Thoracic aorta (tissue), 2 donors: ENCODE results near the gene TRAPPC12. TPM values are rescaled to one million over a fixed set of nuclear protein-coding genes. Genes with fewer than 3 reads are reported as not detected.
"Not testable (repeated sequence)": the region's sequence is repeated elsewhere in the genome, so short reads cannot be mapped to it uniquely, and the experiment has no call there.

ENCODE experiments used
- ATAC-seq: fragments of 150-250 bp; one replicate; pipeline ENCODE4 v1.8.0; 2017; ENCODE audit warnings: low read depth; ENCODE audit not compliant: insufficient number of reproducible peaks, low FRiP score
- DNase-seq: peaks from one replicate; pipeline ENCODE4 v3.0.0-alpha.2; 2020; ENCODE audit warnings: low spot score
- H3K27ac ChIP-seq, 2 donors: fragments of 200-600 bp; sonication (generic); 1 replicate in 1 of 2; 2 replicates in 1 of 2; pipeline ENCODE4 v1.5.1; 2016; ENCODE audit warnings: mild to moderate bottlenecking in 2 of 2, moderate library complexity in 2 of 2
- H3K27me3 ChIP-seq: fragments of 200-600 bp; sonication (generic); replicated peaks from 2 replicates; pipeline ENCODE4 v1.6.0; 2016; ENCODE audit warnings: mild to moderate bottlenecking; ENCODE audit not compliant: insufficient read depth
- H3K36me3 ChIP-seq: fragments of 200-600 bp; sonication (generic); one replicate; pipeline ENCODE4 v1.5.1; 2016
- H3K4me1 ChIP-seq, 2 donors: fragments of 200-600 bp; sonication (generic); 1 replicate in 1 of 2; 2 replicates in 1 of 2; pipeline versions ENCODE4 v1.5.1 to v1.6.0; 2016; ENCODE audit warnings: low read depth in 2 of 2, mild to moderate bottlenecking in 1 of 2; ENCODE audit not compliant: control insufficient read depth in 1 of 2
- H3K4me3 ChIP-seq: fragments of 200-600 bp; sonication (generic); 2 replicates; pipeline ENCODE4 v1.5.1; 2016; ENCODE audit warnings: mild to moderate bottlenecking
- H3K9me3 ChIP-seq: fragments of 200-600 bp; sonication (generic); 2 replicates; pipeline ENCODE4 v1.5.1; 2016
- total RNA-seq, 2 donors: library from RNA; depleted of rRNA; stranded (reverse); fragments of >200 nt; gene quantifications; one replicate each; pipeline versions ENCODE4 v1.1.0 to v1.2.3, GENCODE V29; 2016
- TF ChIP-seq, protein P1 (sequence below): fragments of 200-600 bp; sonication (generic); IDR thresholded peaks from one replicate; pipeline ENCODE4 v1.5.1; 2019; ENCODE audit warnings: antibody characterized with exemption

The TRAPPC12 gene
- total RNA-seq, 2 donors from 2014 or later, result 121 to 180 TPM

DNA sequence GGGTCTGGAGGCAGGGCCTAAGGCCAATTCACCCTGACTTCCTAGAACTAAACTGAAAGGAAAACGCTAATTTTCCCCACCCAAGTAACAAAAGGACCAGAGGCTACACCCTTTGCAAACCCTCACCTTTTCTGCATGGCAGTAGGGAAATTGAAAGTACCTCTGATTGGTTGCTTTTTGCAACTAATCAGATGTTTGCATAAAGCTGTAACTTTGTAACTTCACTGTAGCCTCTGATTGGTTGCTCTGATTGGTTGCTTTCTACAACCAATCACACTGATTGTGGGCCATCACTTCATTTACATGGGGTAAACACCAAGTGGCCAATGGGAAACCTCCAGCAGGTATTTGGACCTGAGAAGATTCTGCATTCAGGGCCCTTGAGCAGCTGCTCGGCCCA lies 22.7 kb upstream of the TRAPPC12 start:
- no peak overlapping the region for H3K4me3 ChIP-seq
- ATAC-seq (no peak), DNase-seq (no peak)
- H3K27ac ChIP-seq, result no peak overlapping the region
- peaks cover 3% of the 10 kb centered on the region for H3K36me3 ChIP-seq
- no peaks in the 10 kb centered on the region for H3K4me1 ChIP-seq
- H3K27me3 ChIP-seq, result no peaks in the 10 kb centered on the region
- no peaks in the 10 kb centered on the region for H3K9me3 ChIP-seq
- TF ChIP-seq, protein P1, sequence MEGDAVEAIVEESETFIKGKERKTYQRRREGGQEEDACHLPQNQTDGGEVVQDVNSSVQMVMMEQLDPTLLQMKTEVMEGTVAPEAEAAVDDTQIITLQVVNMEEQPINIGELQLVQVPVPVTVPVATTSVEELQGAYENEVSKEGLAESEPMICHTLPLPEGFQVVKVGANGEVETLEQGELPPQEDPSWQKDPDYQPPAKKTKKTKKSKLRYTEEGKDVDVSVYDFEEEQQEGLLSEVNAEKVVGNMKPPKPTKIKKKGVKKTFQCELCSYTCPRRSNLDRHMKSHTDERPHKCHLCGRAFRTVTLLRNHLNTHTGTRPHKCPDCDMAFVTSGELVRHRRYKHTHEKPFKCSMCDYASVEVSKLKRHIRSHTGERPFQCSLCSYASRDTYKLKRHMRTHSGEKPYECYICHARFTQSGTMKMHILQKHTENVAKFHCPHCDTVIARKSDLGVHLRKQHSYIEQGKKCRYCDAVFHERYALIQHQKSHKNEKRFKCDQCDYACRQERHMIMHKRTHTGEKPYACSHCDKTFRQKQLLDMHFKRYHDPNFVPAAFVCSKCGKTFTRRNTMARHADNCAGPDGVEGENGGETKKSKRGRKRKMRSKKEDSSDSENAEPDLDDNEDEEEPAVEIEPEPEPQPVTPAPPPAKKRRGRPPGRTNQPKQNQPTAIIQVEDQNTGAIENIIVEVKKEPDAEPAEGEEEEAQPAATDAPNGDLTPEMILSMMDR, result no peak

DNA sequence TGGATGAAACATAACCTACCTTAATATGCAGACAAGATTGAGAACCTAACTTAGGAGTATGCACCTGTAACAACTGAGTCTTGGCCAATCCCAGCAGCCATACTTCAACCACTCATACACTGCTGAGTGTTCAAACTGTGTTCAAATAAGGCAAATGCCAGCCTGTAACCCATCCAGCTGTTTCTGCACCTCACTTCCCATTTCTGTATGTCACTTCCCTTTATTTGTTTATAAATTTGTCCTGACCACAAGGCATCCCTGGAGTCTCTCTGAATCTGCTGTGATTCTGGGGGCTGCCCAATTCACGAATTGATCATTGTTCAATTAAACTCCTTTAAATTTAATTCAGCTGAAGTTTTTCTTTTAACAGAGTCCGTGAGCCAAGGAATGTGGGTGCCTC lies 22.0 kb upstream of the TRAPPC12 start:
- H3K27me3 ChIP-seq, DNase-seq, H3K9me3 ChIP-seq, H3K4me3 ChIP-seq, H3K27ac ChIP-seq, H3K4me1 ChIP-seq, ATAC-seq, H3K36me3 ChIP-seq: not testable (repeated sequence)

DNA sequence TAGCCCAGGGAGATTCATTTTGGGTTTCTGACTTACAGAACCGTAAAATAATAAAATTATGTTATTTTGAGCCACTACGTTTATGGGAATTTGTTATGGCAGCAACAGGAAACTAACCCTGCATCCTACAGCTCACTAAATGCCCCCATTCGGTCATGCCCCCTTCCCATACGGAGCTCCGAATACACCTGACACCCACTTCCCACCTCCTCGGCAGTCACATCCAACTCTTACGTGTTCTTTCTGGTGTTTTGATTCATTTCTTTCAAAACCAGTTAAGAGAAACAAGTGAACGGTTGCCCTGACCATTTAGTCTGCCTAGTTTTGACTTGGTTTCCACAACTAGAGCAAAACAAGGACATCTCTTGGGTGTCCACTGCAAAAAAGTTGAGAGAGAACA lies 21.6 kb upstream of the TRAPPC12 start:
- H3K9me3 ChIP-seq, result no peaks in the 10 kb centered on the region
- ATAC-seq, result no peak
- no peaks in the 10 kb centered on the region for H3K27me3 ChIP-seq
- DNase-seq, result no peak
- no peaks in the 10 kb centered on the region for H3K4me1 ChIP-seq
- H3K4me3 ChIP-seq, result no peak overlapping the region
- H3K36me3 ChIP-seq, result peaks cover 3% of the 10 kb centered on the region
- TF ChIP-seq, protein P1, result no peak
- H3K27ac ChIP-seq, result no peak overlapping the region

DNA sequence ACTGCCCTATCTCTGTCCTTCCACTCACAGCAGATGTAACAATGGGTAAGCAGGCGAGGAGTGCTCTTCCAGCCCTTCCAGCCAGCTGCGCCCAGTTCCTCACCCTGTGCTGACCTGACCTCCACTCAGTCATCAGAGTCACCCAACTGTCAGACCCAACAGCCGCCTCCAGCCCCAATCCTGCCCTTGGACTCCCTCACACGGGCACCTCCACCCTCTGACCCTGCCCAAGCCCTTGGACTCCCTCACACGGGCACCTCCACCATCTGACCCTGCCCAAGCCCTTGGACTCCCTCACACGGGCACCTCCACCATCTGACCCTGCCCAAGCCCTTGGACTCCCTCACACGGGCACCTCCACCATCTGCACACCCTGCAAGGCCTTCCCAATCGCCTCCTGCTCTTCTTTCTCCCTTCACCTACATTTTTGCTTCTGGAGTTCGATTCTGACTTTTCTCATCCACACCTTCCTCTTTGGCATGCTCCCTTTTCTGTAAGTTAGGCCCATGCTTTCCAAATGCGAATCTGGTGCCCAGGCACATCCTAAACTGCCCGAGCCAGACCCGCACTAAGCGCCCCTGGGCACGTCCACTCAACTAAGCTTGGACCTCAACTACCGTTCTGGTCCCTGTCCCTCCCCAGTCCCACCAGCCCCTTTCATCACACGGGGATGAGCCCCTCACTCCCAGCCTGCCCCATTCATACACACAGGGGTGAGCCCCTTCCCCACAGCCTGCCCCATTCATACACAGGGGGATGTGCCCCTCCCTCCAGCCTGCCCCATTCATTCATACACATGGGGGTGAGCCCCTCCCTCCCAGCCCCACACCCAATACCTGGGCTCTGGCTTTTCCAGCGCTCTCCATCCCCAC lies 17.7 kb upstream of the TRAPPC12 start:
- H3K9me3 ChIP-seq, result no peaks in the 10 kb centered on the region
- DNase-seq, result no peak
- TF ChIP-seq, protein P1, result no peak
- no peak overlapping the region for H3K27ac ChIP-seq
- no peaks in the 10 kb centered on the region for H3K36me3 ChIP-seq
- no peaks in the 10 kb centered on the region for H3K4me1 ChIP-seq
- no peaks in the 10 kb centered on the region for H3K27me3 ChIP-seq
- H3K4me3 ChIP-seq, result no peak overlapping the region
- ATAC-seq, result no peak

DNA sequence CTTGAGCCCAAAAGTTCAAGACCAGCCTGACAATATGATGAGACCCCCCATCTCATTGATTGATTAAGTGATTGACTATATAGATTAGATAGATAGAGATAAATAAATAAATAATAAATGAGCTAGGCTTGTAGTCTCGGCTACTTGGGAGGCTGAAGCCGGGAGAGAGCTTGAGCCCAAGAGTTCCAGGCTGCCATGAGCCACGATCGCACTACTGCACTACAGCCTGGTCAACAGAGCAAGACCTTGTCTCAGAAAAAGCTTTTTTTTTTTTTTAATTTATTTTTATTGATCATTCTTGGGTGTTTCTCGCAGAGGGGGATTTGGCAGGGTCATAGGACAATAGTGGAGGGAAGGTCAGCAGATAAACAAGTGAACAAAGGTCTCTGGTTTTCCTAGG lies 14.3 kb upstream of the TRAPPC12 start:
- no peak overlapping the region for H3K4me3 ChIP-seq
- no peak for ATAC-seq

More for the DNA sequence above, 14.3 kb upstream of the TRAPPC12 start:
- no peaks in the 10 kb centered on the region for H3K36me3 ChIP-seq
- no peak overlapping the region for H3K27ac ChIP-seq
- H3K27me3 ChIP-seq, result no peaks in the 10 kb centered on the region
- no peaks in the 10 kb centered on the region for H3K9me3 ChIP-seq
- H3K4me1 ChIP-seq, result no peaks in the 10 kb centered on the region
- TF ChIP-seq, protein P1, result no peak
- no peak for DNase-seq
